ENCODE data around the gene MEAF6. TPM values are rescaled to one million over a fixed set of nuclear protein-coding genes. Genes with fewer than 3 reads are reported as not detected.

Gene MEAF6
- total RNA-seq, 1 experiment from 2014 or later: 51.6 TPM

- peak overlapping the region in 2 of 3 experiments; percentile 59 to 64; a peak in 2 of 7 replicates for H3K27ac Mint-ChIP-seq
- Histone ChIP-seq H3K9ac (ENCODE audit: extremely low read depth, insufficient read length, low read length) (no peak overlapping the region), H4K5ac (ENCODE audit: insufficient read length, low read depth, low read length) (no peak overlapping the region), H3K4me2 (ENCODE audit: insufficient read depth, insufficient read length, low read length) (no peak overlapping the region), H3K79me2 (ENCODE audit: insufficient read depth, low read length) (no peaks in the 10 kb centered on the region), H2AFZ (ENCODE audit: low read length) (no peak overlapping the region), H4K20me1 (ENCODE audit: control insufficient read depth, insufficient read depth, insufficient read length) (no peaks in the 10 kb centered on the region), H3K79me1 (ENCODE audit: insufficient read depth, low read depth, low read length, poor library complexity, severe bottlenecking) (no peaks in the 10 kb centered on the region), H2BK5ac (ENCODE audit: insufficient read length, low read length) (no peak overlapping the region), H3K14ac (ENCODE audit: insufficient read depth, low read length) (no peak overlapping the region; the same call in 1 of the 2 replicates), H3K4me1 (ENCODE audit: insufficient read depth, low read length) (no peaks in the 10 kb centered on the region), H3K56ac (ENCODE audit: insufficient read length, low read depth, low read length) (no peak overlapping the region), H2AK5ac (ENCODE audit: insufficient read length, low read length) (no peak overlapping the region), H3K23ac (ENCODE audit: insufficient read length, low read depth, low read length) (no peak overlapping the region), H2BK12ac (ENCODE audit: insufficient read length, low read depth, low read length) (no peak overlapping the region), H2BK20ac (ENCODE audit: low read depth, low read length, poor library complexity, severe bottlenecking) (no peak overlapping the region), H3K27me3 (ENCODE audit: insufficient read depth, low read length) (no peaks in the 10 kb centered on the region), H2BK120ac (ENCODE audit: low read depth, low read length, poor library complexity, severe bottlenecking) (no peak overlapping the region), H3T11ph (ENCODE audit: low read length) (no peak overlapping the region), H3K27ac (ENCODE audit: insufficient read length, low read depth, low read length) (no peak overlapping the region), H3K9me3 (ENCODE audit: control insufficient read depth, low read depth, low read length) (no peaks in the 10 kb centered on the region), H3K23me2 (ENCODE audit: insufficient read length, low read depth, low read length, poor library complexity, severe bottlenecking) (no peaks in the 10 kb centered on the region), H2BK15ac (ENCODE audit: low read depth, low read length) (no peak overlapping the region), H4K91ac (ENCODE audit: insufficient read length, low read depth, low read length) (no peak overlapping the region), H3K18ac (ENCODE audit: insufficient read length, low read depth, low read length) (no peak overlapping the region), H3K4ac (ENCODE audit: low read depth, low read length) (no peak overlapping the region), H4K8ac (replicated peaks; ENCODE audit: insufficient read length, low read depth, low read length) (no peak overlapping the region)
- H3K36me3 Mint-ChIP-seq (ENCODE audit: insufficient read depth in 1 of 3, low read depth in 3 of 3): peaks cover 10 to 35% (median 19%) of the 10 kb centered on the region in 3 experiments; a peak in 6 of 7 replicates
- TF ChIP-seq CTCF (conservative IDR thresholded peaks at IDR 0.05): no peak
- no peaks in the 10 kb centered on the region for H3K9me3 Mint-ChIP-seq
- DNase-seq: no peak
- H3K4me3 Mint-ChIP-seq: no peak overlapping the region
- WGBS (ENCODE audit: extremely low coverage, insufficient read length, low lambda C conversion rate): no CpG with 5 or more reads among the region's 15 CpGs
- H3K4me1 Mint-ChIP-seq: peaks cover 4 to 23% of the 10 kb centered on the region in 2 experiments; a peak in 3 of 4 replicates
- no peaks in the 10 kb centered on the region; the same call in 1 of the 2 replicates for H3K27me3 Mint-ChIP-seq (ENCODE audit: low read depth)
Measured at GRCh38 chr1:37483785-37484184, 30.8 kb downstream of the MEAF6 start.
